Activated naive CD4-positive, alpha-beta T cell treated with anti-CD3 and anti-CD28 coated beads, Interleukin-2, amount 50 U/mL, for 16 hours (primary cell): ENCODE measurements around the gene THTPA.

ENCODE experiments used
- DNase-seq: peaks from one replicate; pipeline ENCODE4 v3.0.0-alpha.2; 2020

THTPA gene

GRCh38 chr14:23556700-23557440, 799 bp downstream of the THTPA start:
- DNase-seq: no peak

GRCh38 chr14:23557521-23557920, 1.4 kb downstream of the THTPA start:
- no peak for DNase-seq

GRCh38 chr14:23557946-23558345, 1.9 kb downstream of the THTPA start:
- no peak for DNase-seq

GRCh38 chr14:23558346-23559009, 2.4 kb downstream of the THTPA start:
- DNase-seq: no peak

- peak; percentile 75 for DNase-seq
Measured at GRCh38 chr14:23559010-23559925, 3.2 kb downstream of the THTPA start.

- no peak for DNase-seq
Measured at GRCh38 chr14:23559926-23560520, 4.0 kb downstream of the THTPA start.

GRCh38 chr14:23561259-23561658, 5.2 kb downstream of the THTPA start:
- no peak for DNase-seq

GRCh38 chr14:23561873-23562821, 6.1 kb downstream of the THTPA start:
- no peak for DNase-seq

GRCh38 chr14:23562822-23563472, 6.9 kb downstream of the THTPA start:
- DNase-seq: peak; percentile 66

- DNase-seq: no peak
Measured at GRCh38 chr14:23563473-23564180, 7.6 kb downstream of the THTPA start.

- no peak for DNase-seq
Measured at GRCh38 chr14:23564181-23564812, 8.2 kb downstream of the THTPA start.

- DNase-seq: no peak
Measured at GRCh38 chr14:23564876-23565275, 8.8 kb downstream of the THTPA start.

GRCh38 chr14:23565626-23566025, 9.6 kb downstream of the THTPA start:
- no peak for DNase-seq

- no peak for DNase-seq
Measured at GRCh38 chr14:23566112-23566777, 10.2 kb downstream of the THTPA start.

- no peak for DNase-seq
Measured at GRCh38 chr14:23566778-23567185, 10.7 kb downstream of the THTPA start.

GRCh38 chr14:23567186-23568020, 11.3 kb downstream of the THTPA start, which contains the start of gene AP1G2:
AP1G2 (minus strand) TSS chr14:23567791; CDS start chr14:23567314, 477 bp downstream.
- peak; percentile 88 for DNase-seq

GRCh38 chr14:23568021-23568599, 12.0 kb downstream of the THTPA start:
- no peak for DNase-seq
